Measurements from ENCODE around the gene ZNF443. TPM values are rescaled to one million over a fixed set of nuclear protein-coding genes. Genes with fewer than 3 reads are reported as not detected.

The ZNF443 gene
- polyA plus RNA-seq, 3 donors: 0.24 to 1.00 (median 0.52) TPM

DNA sequence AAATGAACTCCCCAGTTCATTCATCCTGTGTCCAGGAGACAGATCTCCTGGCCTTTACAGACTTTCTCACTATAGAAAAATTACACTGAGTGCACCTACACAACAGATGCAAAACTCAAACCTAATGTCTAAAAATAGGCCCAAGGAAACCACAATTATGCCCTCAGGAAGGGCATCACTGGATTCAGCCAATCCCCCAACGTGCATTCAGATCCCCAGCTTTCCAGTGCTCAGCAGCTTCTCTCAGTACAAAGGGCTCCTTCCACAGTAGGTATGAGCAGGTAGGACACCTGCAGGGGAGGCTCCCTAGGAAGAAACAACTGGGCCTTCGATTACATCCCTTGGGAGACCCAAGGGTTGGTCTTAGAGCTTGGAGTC is 41.7 kb upstream of the ZNF443 start:
- peaks cover 2 to 11% of the 10 kb centered on the region in 2 donors for H3K36me3 Mint-ChIP-seq
- peaks cover 31% of the 10 kb centered on the region for H3K4me1 Mint-ChIP-seq
- TF ChIP-seq CTCF (IDR thresholded peaks at IDR 0.05): no peak
- Histone ChIP-seq H3K4me2 (replicated peaks; ENCODE audit: extremely low read depth, low read length, poor library complexity, severe bottlenecking) (no peak overlapping the region), H4K20me1 (ENCODE audit: insufficient read depth, low read length) (no peaks in the 10 kb centered on the region), H3K9me3 (replicated peaks in 1 of 2; ENCODE audit: control insufficient read depth in 1 of 2, insufficient read depth in 1 of 2, low read length in 2 of 2) (peaks cover 0 to 23% of the 10 kb centered on the region in 2 donors), H3K27ac (ENCODE audit: low read depth in 1 of 2, low read length in 2 of 2) (no peak overlapping the region), H3K36me3 (replicated peaks in 1 of 2; ENCODE audit: control insufficient read depth in 1 of 2, insufficient read depth in 2 of 2, low read length in 2 of 2) (no peaks in the 10 kb centered on the region), H2AFZ (ENCODE audit: insufficient read depth, low read depth, low read length, poor library complexity, severe bottlenecking) (no peak overlapping the region), H3K79me2 (ENCODE audit: insufficient read depth, low read length) (no peaks in the 10 kb centered on the region), H3K4me3 (replicated peaks in 1 of 3; ENCODE audit: low read depth in 2 of 3, low read length in 3 of 3) (no peak overlapping the region), H3K27me3 (ENCODE audit: control insufficient read depth in 2 of 2, insufficient read depth in 2 of 2, low read length in 2 of 2) (no peaks in the 10 kb centered on the region), H3K9ac (ENCODE audit: insufficient read depth, low read length, poor library complexity, severe bottlenecking) (no peak overlapping the region), H3K4me1 (ENCODE audit: control insufficient read depth in 1 of 2, insufficient read depth in 2 of 2, low read length in 2 of 2) (peaks cover 12 to 21% of the 10 kb centered on the region in 2 donors)
- no peak for DNase-seq
- peak overlapping the region in 1 of 7 donors; percentile 22 for H3K27ac Mint-ChIP-seq
- H3K9me3 Mint-ChIP-seq: peaks cover 4 to 25% (median 13%) of the 10 kb centered on the region in 7 donors
- intact Hi-C loops (cut with micrococcal nuclease): loop anchor here in 1 of 2 donors (5.0 kb wide), 2 partner anchors 40 to 70 kb away; partner anchors contain the start of genes ZNF443 and ZNF564
- no peak overlapping the region for H3K4me3 Mint-ChIP-seq
- peaks cover 2 to 5% (median 3%) of the 10 kb centered on the region in 3 donors for H3K27me3 Mint-ChIP-seq (ENCODE audit: low read depth in 3 of 3)
- 0% methylated on average over 1 of the region's 2 CpGs for WGBS (ENCODE audit: insufficient coverage)

DNA sequence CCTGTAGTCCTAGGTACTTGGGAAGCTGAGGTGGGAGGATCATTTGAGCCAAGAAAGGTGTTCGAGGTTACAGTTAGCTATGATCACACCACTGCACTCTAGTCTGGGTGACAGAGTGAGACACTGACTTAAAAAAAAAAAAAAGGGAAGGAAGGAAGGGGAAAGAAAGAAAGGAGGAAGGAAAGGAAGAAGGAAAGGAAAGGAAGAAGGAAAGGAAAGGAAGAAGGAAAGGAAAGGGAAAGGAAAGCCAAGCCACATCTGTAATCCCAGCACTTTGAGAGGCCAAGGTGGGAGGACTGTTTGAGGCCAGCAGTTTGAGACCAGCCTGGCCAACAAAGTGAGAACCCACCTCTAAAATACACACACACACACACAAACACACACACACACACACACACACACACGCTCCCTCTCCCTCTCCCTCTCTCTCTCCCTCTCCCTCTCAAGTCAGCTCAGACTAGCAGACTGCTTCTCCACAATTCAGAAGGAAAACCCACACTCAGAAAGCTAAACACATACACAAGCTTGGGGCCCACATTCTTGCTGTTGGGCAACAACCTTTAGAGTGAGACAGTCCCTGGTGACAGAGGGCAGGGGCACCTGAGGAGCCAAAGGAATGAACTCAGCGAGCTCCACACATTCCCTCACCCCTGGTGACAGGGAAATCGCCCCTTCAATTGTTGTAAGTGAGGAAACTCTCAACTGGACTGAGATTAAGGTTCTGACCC is 41.1 kb upstream of the ZNF443 start:
- Histone ChIP-seq H3K4me3 (replicated peaks in 1 of 3; ENCODE audit: low read depth in 2 of 3, low read length in 3 of 3) (no peak overlapping the region), H3K79me2 (ENCODE audit: insufficient read depth, low read length) (no peaks in the 10 kb centered on the region), H3K9me3 (replicated peaks in 1 of 2; ENCODE audit: control insufficient read depth in 1 of 2, insufficient read depth in 1 of 2, low read length in 2 of 2) (peaks cover 0 to 23% of the 10 kb centered on the region in 2 donors), H3K27me3 (ENCODE audit: control insufficient read depth in 2 of 2, insufficient read depth in 2 of 2, low read length in 2 of 2) (no peaks in the 10 kb centered on the region), H3K4me1 (ENCODE audit: control insufficient read depth in 1 of 2, insufficient read depth in 2 of 2, low read length in 2 of 2) (peaks cover 12 to 21% of the 10 kb centered on the region in 2 donors), H3K36me3 (replicated peaks in 1 of 2; ENCODE audit: control insufficient read depth in 1 of 2, insufficient read depth in 2 of 2, low read length in 2 of 2) (no peaks in the 10 kb centered on the region), H4K20me1 (ENCODE audit: insufficient read depth, low read length) (no peaks in the 10 kb centered on the region), H3K4me2 (replicated peaks; ENCODE audit: extremely low read depth, low read length, poor library complexity, severe bottlenecking) (no peak overlapping the region), H3K27ac (ENCODE audit: low read depth in 1 of 2, low read length in 2 of 2) (no peak overlapping the region), H3K9ac (ENCODE audit: insufficient read depth, low read length, poor library complexity, severe bottlenecking) (no peak overlapping the region), H2AFZ (ENCODE audit: insufficient read depth, low read depth, low read length, poor library complexity, severe bottlenecking) (no peak overlapping the region)
- Mint-ChIP-seq H3K4me3 (no peak overlapping the region), H3K27ac (peak overlapping the region in 1 of 7 donors; percentile 44), H3K4me1 (peaks cover 31% of the 10 kb centered on the region), H3K27me3 (ENCODE audit: low read depth in 3 of 3) (peaks cover 2 to 5% (median 3%) of the 10 kb centered on the region in 3 donors), H3K36me3 (peaks cover 2 to 11% of the 10 kb centered on the region in 2 donors), H3K9me3 (peaks cover 4 to 25% (median 13%) of the 10 kb centered on the region in 7 donors)
- intact Hi-C loops (cut with micrococcal nuclease): loop anchor here in 1 of 2 donors (5.0 kb wide), 2 partner anchors 40 to 70 kb away; partner anchors contain the start of genes ZNF443 and ZNF564
- DNase-seq: no peak
- TF ChIP-seq CTCF (IDR thresholded peaks at IDR 0.05): no peak
- 29% methylated on average over 1 of the region's 4 CpGs for WGBS (ENCODE audit: insufficient coverage)
